HepG2 (cell line): ENCODE data around the gene EIF4G2. TPM values are rescaled to one million over a fixed set of nuclear protein-coding genes. Genes with fewer than 3 reads are reported as not detected.
"Not testable (repeated sequence)": the region's sequence is repeated elsewhere in the genome, so short reads cannot be mapped to it uniquely, and the experiment has no call there.

Source experiments
- ATAC-seq: fragments of 200-7000 bp; cut with Tn5 transposase; 3 replicates; pipeline ENCODE4 v1.9.1; 2020; ENCODE audit warnings: mild to moderate bottlenecking, moderate library complexity
- BruUV-seq: library from RNA; stranded (reverse); fragments of 400-500 nt; replicated peaks from 2 replicates; lab custom pipeline; 2021; lab: Mats Ljungman, UMichigan
- CTCF ChIA-PET: fragments of 300-600 bp; formaldehyde crosslinking; extraction: SDS; loops from one replicate; lab custom pipeline; 2021; ENCODE audit warnings: low total read pairs, inconsistent platforms, low intra/inter-chr PET ratio; lab: Yijun Ruan, JAX
- POLR2A ChIA-PET: fragments of 350-600 bp; sonication (Branson Sonifier 250); formaldehyde crosslinking; loops from one replicate; lab custom pipeline; 2020; ENCODE audit warnings: antibody characterized with exemption, inconsistent platforms; lab: Yijun Ruan, JAX
- DNase-seq: peaks from one replicate; pipeline ENCODE4 v3.0.0-alpha.2; 2015; ENCODE audit warnings: low spot score
- FAIRE-seq: peaks from 3 replicates; lab custom pipeline; 2011; peaks lifted over from hg19 to GRCh38; lab: Jason Lieb, UNC
- H2AFZ ChIP-seq: one replicate; pipeline ENCODE4 v1.6.1; 2011; ENCODE audit warnings: low read length, inconsistent platforms
- H3K27ac ChIP-seq: fragments of 300-600 bp; 3 replicates; pipeline ENCODE4 v1.8.0; 2011; ENCODE audit warnings: mixed run types, mild to moderate bottlenecking, mixed read lengths, low read length, inconsistent platforms; ENCODE audit not compliant: insufficient read depth; ENCODE audit errors: extremely low read length
- H3K27me3 ChIP-seq, 2 experiments: fragments of 200-600 bp in 1 of 2; 2 replicates in 1 of 2; 3 replicates in 1 of 2; pipeline versions ENCODE4 v1.6.0 to v1.8.0; 2011; ENCODE audit warnings: low read length in 2 of 2, mild to moderate bottlenecking in 2 of 2, moderate library complexity in 2 of 2, inconsistent platforms in 1 of 2; ENCODE audit not compliant: insufficient read depth in 2 of 2, control insufficient read depth in 1 of 2
- H3K36me3 ChIP-seq, 2 experiments: fragments of 200-600 bp in 1 of 2; replicated peaks in 1 of 2; 2 replicates in 1 of 2; 3 replicates in 1 of 2; pipeline versions ENCODE4 v1.5.1 to v1.8.0; 2011; ENCODE audit warnings: low read length in 2 of 2, inconsistent platforms in 1 of 2; ENCODE audit not compliant: insufficient read depth in 2 of 2, control insufficient read depth in 1 of 2
- H3K4me1 ChIP-seq: 2 replicates; pipeline ENCODE4 v1.5.1; 2012; ENCODE audit warnings: low read length, inconsistent platforms; ENCODE audit not compliant: insufficient read depth
- H3K4me2 ChIP-seq: 2 replicates; pipeline ENCODE4 v1.6.0; 2011; ENCODE audit warnings: low read depth, low read length, inconsistent platforms
- H3K4me3 ChIP-seq, 3 experiments: fragments of 200-600 bp in 1 of 3; sonication (generic), shearing (Covaris generic) in 1 of 3; replicated peaks in 1 of 3; 2 replicates each; pipeline ENCODE4 v1.5.1; 2011 to 2016; ENCODE audit warnings: low read length in 3 of 3, inconsistent platforms in 2 of 3, low read depth in 2 of 3, mild to moderate bottlenecking in 2 of 3, control low read depth in 1 of 3, mixed read lengths in 1 of 3; ENCODE audit not compliant: insufficient read depth in 1 of 3
- H3K79me2 ChIP-seq: one replicate; pipeline ENCODE4 v1.6.1; 2011; ENCODE audit warnings: low read length, inconsistent platforms; ENCODE audit not compliant: insufficient read depth
- H3K9ac ChIP-seq: 2 replicates; pipeline ENCODE4 v1.6.0; 2011; ENCODE audit warnings: mild to moderate bottlenecking, low read depth, low read length, inconsistent platforms; ENCODE audit not compliant: insufficient read depth
- H3K9me3 ChIP-seq: 2 replicates; pipeline ENCODE4 v1.5.1; 2012; ENCODE audit warnings: mild to moderate bottlenecking, low read length
- H4K20me1 ChIP-seq: 2 replicates; pipeline ENCODE4 v1.6.0; 2011; ENCODE audit warnings: inconsistent platforms, mild to moderate bottlenecking, low read length, moderate library complexity; ENCODE audit not compliant: insufficient read depth
- FOSL2 ChIP-seq: sonication (generic); formaldehyde crosslinking; IDR thresholded peaks from 2 replicates; pipeline ENCODE4 v1.4.0; 2020; ENCODE audit warnings: missing genetic modification reagents
- FOXM1 ChIP-seq: sonication (generic); formaldehyde crosslinking; IDR thresholded peaks from 2 replicates; pipeline ENCODE4 v1.5.0; 2020; ENCODE audit warnings: missing genetic modification reagents
- HNRNPUL1 ChIP-seq: fragments of 200-400 bp; formaldehyde crosslinking; IDR thresholded peaks from 2 replicates; pipeline ENCODE4 v1.6.1; 2017; ENCODE audit warnings: low read depth, mild to moderate bottlenecking, low read length, moderate library complexity
- MIXL1 ChIP-seq: IDR thresholded peaks from 2 replicates; pipeline ENCODE4 v1.6.1; 2016
- MTF1 ChIP-seq: sonication (generic); formaldehyde crosslinking; IDR thresholded peaks from 2 replicates; pipeline ENCODE4 v1.5.0; 2020; ENCODE audit warnings: missing genetic modification reagents
- ONECUT2 ChIP-seq: sonication (generic); formaldehyde crosslinking; IDR thresholded peaks from 2 replicates; pipeline ENCODE4 v1.4.0; 2020; ENCODE audit warnings: missing genetic modification reagents
- ZNF142 ChIP-seq: sonication (generic); formaldehyde crosslinking; IDR thresholded peaks from 2 replicates; pipeline ENCODE4 v1.4.0; 2020; ENCODE audit warnings: missing genetic modification reagents
- ZNF17 ChIP-seq: sonication (generic); formaldehyde crosslinking; IDR thresholded peaks from 2 replicates; pipeline ENCODE4 v1.5.0; 2020; ENCODE audit warnings: mild to moderate bottlenecking, missing genetic modification reagents
- ZNF501 ChIP-seq: sonication (generic); formaldehyde crosslinking; IDR thresholded peaks from 2 replicates; pipeline ENCODE4 v1.5.1; 2020; ENCODE audit warnings: mild to moderate bottlenecking, moderate library complexity, missing genetic modification reagents
- ZNF557 ChIP-seq: sonication (generic); formaldehyde crosslinking; IDR thresholded peaks from 2 replicates; pipeline ENCODE4 v1.4.0; 2020; ENCODE audit warnings: missing genetic modification reagents
- WGBS: methylation state at CpG from one replicate; pipeline ENCODE4 v1.1.6; 2017; ENCODE audit warnings: low lambda C conversion rate; 5-methylcytosine and 5-hydroxymethylcytosine counted together
- in situ Hi-C: cut with HindIII; loops from 2 replicates; pipeline ENCODE4 v1.10.0; 2017; ENCODE audit warnings: low pct_unique_long_range_greater_than_20kb; ENCODE audit not compliant: extremely low pct_ligation_motif_present
- intact Hi-C: fragments of 100-400 bp; cut with micrococcal nuclease; formaldehyde crosslinking; loops from one replicate; pipeline ENCODE4 v1.10.0; 2022; ENCODE audit not compliant: unreplicated experiment
- polyA plus RNA-seq, 8 experiments: library from polyadenylated mRNA; depleted of rRNA in 3 of 8; stranded (reverse) in 7 of 8; unstranded in 1 of 8; fragments of >200 nt; fragmentation: Illumina TruSeq in 4 of 8; extraction: Trizol in 4 of 8; gene quantifications; 2 replicates each; pipeline versions ENCODE4 v1.2.1 to v1.2.3, GENCODE V29; 2011 to 2016; ENCODE audit warnings: low read depth in 4 of 8, missing spikeins in 1 of 8, mixed read lengths in 1 of 8; ENCODE audit not compliant: insufficient read depth in 1 of 8
- total RNA-seq, 5 experiments: library from RNA; depleted of rRNA; stranded (reverse); fragments of >200 nt; fragmentation: Illumina TruSeq; extraction: Trizol; gene quantifications; 2 replicates each; pipeline ENCODE4 v1.2.3, GENCODE V29; 2016; ENCODE audit warnings: low read depth in 1 of 5

Gene EIF4G2
- total and polyA plus RNA-seq, 2 of the 13 experiments (the other 11 are each of a cell fraction or from before 2014, with no cell fraction given), result 362 to 546 TPM

- no peak for TF ChIP-seq ZNF142 (CRISPR knock-in tag)
- TF ChIP-seq FOXM1, result no peak
- no peak for TF ChIP-seq MTF1 (CRISPR knock-in tag)
- TF ChIP-seq ZNF501 (CRISPR knock-in tag), result no peak
- TF ChIP-seq HNRNPUL1, result no peak
- TF ChIP-seq FOSL2 (CRISPR knock-in tag), result no peak
- no peak for TF ChIP-seq ONECUT2 (CRISPR knock-in tag)
- no peak for TF ChIP-seq MIXL1 (CRISPR knock-in tag)
- TF ChIP-seq ZNF557, result no peak
- TF ChIP-seq ZNF17 (CRISPR knock-in tag), result no peak
Observed at GRCh38 chr11:10838083-10838482, 29.4 kb upstream of the EIF4G2 start (continued).

- H3K27me3 ChIP-seq, H3K27ac ChIP-seq, H2AFZ ChIP-seq, H3K36me3 ChIP-seq, H3K4me2 ChIP-seq, in situ Hi-C loops, BruUV-seq, H3K9ac ChIP-seq, FAIRE-seq, ATAC-seq, H3K9me3 ChIP-seq, intact Hi-C loops, CTCF ChIA-PET, POLR2A ChIA-PET, H3K4me3 ChIP-seq, H3K79me2 ChIP-seq, H4K20me1 ChIP-seq, H3K4me1 ChIP-seq, DNase-seq: not testable (repeated sequence)
- WGBS, result 19% methylated on average over 4 of the region's 4 CpGs
Observed at GRCh38 chr11:10836884-10837283, 28.2 kb upstream of the EIF4G2 start.
